T-helper 1 cell treated with Interleukin-12 subunit alpha and Interleukin-12 subunit beta and Interleukin-4 antibody, amounts not matched to agents 30 μg/mL and 1 μg/mL, for 36 hours (primary cell): ENCODE data around the gene PARD3.

Source experiments
- H3K27ac Mint-ChIP-seq: one replicate; pipeline ENCODE4 v1.8.0; 2021; ENCODE audit warnings: mild to moderate bottlenecking, mixed read lengths
- H3K27me3 Mint-ChIP-seq: one replicate; pipeline ENCODE4 v1.8.0; 2021; ENCODE audit warnings: low read depth, mixed read lengths
- H3K36me3 Mint-ChIP-seq: one replicate; pipeline ENCODE4 v1.8.0; 2021; ENCODE audit warnings: low read depth, mixed read lengths
- H3K4me1 Mint-ChIP-seq: one replicate; pipeline ENCODE4 v1.8.0; 2021; ENCODE audit warnings: low read depth, mixed read lengths
- H3K4me3 Mint-ChIP-seq: one replicate; pipeline ENCODE4 v1.8.0; 2021; ENCODE audit warnings: mild to moderate bottlenecking, moderate library complexity, mixed read lengths
- H3K9me3 Mint-ChIP-seq: one replicate; pipeline ENCODE4 v1.8.0; 2021; ENCODE audit warnings: mixed read lengths

Gene PARD3

GRCh38 chr10:34206935-34207268 lies 608.2 kb downstream of the PARD3 start:
- Mint-ChIP-seq H3K36me3 (no peaks in the 10 kb centered on the region), H3K27me3 (no peaks in the 10 kb centered on the region), H3K9me3 (no peaks in the 10 kb centered on the region), H3K27ac (no peak overlapping the region), H3K4me3 (no peak overlapping the region), H3K4me1 (peaks cover 1% of the 10 kb centered on the region)

- H3K27me3 Mint-ChIP-seq, result no peaks in the 10 kb centered on the region
- no peak overlapping the region for H3K27ac Mint-ChIP-seq
- H3K4me1 Mint-ChIP-seq, result peaks cover 1% of the 10 kb centered on the region
- H3K9me3 Mint-ChIP-seq, result no peaks in the 10 kb centered on the region
- no peak overlapping the region for H3K4me3 Mint-ChIP-seq
- H3K36me3 Mint-ChIP-seq, result no peaks in the 10 kb centered on the region
Measured at GRCh38 chr10:34206078-34206934, 608.8 kb downstream of the PARD3 start.

DNA sequence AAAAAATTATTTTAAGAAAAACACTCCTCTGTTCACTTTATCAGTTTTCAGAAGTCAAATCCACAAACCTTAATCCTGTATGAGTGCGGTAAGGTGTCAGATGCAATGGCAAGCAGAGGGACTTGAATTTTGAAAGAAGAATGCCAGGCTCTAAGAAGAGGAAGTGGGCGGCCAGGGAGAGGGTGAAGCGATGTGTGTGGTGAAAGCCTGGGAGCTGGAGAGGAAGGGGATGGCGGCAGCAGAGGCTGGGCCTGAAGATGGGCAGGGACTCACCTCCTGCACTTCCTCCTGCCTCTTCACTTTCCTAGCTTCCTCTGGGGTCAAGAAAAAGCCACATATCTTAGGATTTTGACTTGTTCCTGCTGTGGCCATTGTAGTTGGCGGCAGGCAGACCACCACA lies 609.6 kb downstream of the PARD3 start:
- Mint-ChIP-seq H3K27ac (no peak overlapping the region), H3K4me3 (no peak overlapping the region), H3K36me3 (no peaks in the 10 kb centered on the region), H3K27me3 (no peaks in the 10 kb centered on the region), H3K4me1 (no peaks in the 10 kb centered on the region), H3K9me3 (no peaks in the 10 kb centered on the region)

DNA sequence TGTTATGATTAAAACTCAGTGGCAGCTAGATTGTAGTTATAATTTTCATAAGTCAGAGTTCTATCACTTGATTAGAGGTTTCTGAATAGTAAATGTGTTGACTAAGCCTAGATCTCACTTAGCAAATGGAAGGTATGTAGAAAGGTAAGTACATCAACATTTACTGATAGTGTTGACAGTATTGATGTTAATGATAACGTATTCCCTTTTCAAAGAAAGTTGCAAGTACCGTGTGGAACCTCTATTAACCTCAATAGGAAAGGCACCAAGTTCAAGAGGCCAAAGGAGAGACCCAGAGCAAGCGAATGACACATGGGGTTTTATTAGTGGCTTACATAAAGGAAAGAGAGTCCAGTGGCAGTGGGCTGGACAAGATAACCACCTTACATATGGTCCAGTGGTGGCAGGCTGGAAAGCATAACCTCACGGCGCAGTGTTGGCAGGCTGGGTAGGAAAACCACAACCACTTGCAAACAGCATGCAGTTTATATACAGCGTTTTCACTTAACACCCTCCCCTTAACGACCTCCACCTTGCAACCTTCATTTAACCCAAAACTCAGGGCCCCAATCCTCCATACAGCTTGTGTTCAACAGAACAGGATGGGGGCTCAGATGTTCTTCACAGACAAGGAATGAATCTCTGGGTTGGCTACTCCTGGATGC lies 611.0 kb downstream of the PARD3 start:
- H3K36me3 Mint-ChIP-seq, result no peaks in the 10 kb centered on the region
- no peaks in the 10 kb centered on the region for H3K4me1 Mint-ChIP-seq
- no peak overlapping the region for H3K4me3 Mint-ChIP-seq
- H3K27ac Mint-ChIP-seq, result no peak overlapping the region
- H3K9me3 Mint-ChIP-seq, result no peaks in the 10 kb centered on the region
- H3K27me3 Mint-ChIP-seq, result no peaks in the 10 kb centered on the region

DNA sequence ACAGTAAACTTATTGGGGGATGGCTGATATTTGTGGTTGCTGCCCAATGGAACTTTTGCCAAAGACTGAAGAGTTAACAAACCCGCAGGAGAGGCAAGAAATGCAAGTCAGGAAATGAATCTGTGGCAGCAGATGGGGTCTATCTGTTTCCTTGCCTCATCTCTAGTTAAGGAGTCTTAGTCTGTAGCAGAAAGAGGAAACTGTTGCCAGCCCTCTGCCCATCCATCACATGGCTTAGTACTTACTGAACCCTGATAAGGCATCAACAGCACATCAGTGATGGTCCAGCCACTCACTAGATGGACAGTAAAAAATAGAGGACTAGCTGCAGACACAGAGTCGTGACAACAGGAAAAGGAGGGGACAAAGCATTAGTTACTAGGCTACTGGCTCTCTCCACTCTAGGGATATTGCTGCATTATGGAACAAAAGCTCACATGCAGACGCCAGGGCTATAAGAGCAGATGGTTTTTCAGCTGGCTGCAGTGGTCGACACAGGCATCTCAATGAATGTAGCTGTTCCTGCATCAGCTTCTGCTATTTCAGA lies 614.7 kb downstream of the PARD3 start:
- H3K4me1 Mint-ChIP-seq, result no peaks in the 10 kb centered on the region
- no peaks in the 10 kb centered on the region for H3K36me3 Mint-ChIP-seq
- H3K4me3 Mint-ChIP-seq, result no peak overlapping the region
- H3K9me3 Mint-ChIP-seq, result no peaks in the 10 kb centered on the region
- no peaks in the 10 kb centered on the region for H3K27me3 Mint-ChIP-seq
- H3K27ac Mint-ChIP-seq, result no peak overlapping the region

GRCh38 chr10:34198953-34199352 lies 616.1 kb downstream of the PARD3 start:
- Mint-ChIP-seq H3K27ac (no peak overlapping the region), H3K4me3 (no peak overlapping the region), H3K36me3 (no peaks in the 10 kb centered on the region), H3K9me3 (no peaks in the 10 kb centered on the region), H3K4me1 (no peaks in the 10 kb centered on the region), H3K27me3 (no peaks in the 10 kb centered on the region)

DNA sequence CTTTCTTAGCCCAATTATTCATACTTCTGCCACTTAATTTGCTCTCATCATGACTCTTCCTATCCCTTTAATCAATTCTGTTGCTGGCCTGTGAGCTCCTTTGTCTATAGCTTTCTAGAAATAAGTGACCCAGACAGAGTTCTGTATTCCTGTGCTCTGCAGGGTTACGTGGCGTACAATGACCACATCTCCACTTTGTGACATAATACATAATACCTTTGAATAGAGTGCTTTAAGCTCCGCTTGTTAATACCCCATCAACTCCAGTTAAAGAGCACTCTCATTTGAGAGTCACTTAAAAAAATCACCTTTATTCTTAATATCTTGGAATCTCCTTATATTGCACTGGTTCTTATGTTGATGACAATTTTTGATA lies 619.0 kb downstream of the PARD3 start:
- no peak overlapping the region for H3K27ac Mint-ChIP-seq
- H3K4me3 Mint-ChIP-seq, result no peak overlapping the region

GRCh38 chr10:34195364-34196057 lies 619.6 kb downstream of the PARD3 start:
- H3K27ac Mint-ChIP-seq, result no peak overlapping the region
- H3K36me3 Mint-ChIP-seq, result no peaks in the 10 kb centered on the region
- H3K4me1 Mint-ChIP-seq, result no peaks in the 10 kb centered on the region
- H3K9me3 Mint-ChIP-seq, result no peaks in the 10 kb centered on the region
- H3K27me3 Mint-ChIP-seq, result peaks cover 4% of the 10 kb centered on the region
- no peak overlapping the region for H3K4me3 Mint-ChIP-seq

More for the DNA sequence above, 619.0 kb downstream of the PARD3 start:
- peaks cover 4% of the 10 kb centered on the region for H3K27me3 Mint-ChIP-seq
- H3K36me3 Mint-ChIP-seq, result no peaks in the 10 kb centered on the region
- no peaks in the 10 kb centered on the region for H3K9me3 Mint-ChIP-seq
- no peaks in the 10 kb centered on the region for H3K4me1 Mint-ChIP-seq

DNA sequence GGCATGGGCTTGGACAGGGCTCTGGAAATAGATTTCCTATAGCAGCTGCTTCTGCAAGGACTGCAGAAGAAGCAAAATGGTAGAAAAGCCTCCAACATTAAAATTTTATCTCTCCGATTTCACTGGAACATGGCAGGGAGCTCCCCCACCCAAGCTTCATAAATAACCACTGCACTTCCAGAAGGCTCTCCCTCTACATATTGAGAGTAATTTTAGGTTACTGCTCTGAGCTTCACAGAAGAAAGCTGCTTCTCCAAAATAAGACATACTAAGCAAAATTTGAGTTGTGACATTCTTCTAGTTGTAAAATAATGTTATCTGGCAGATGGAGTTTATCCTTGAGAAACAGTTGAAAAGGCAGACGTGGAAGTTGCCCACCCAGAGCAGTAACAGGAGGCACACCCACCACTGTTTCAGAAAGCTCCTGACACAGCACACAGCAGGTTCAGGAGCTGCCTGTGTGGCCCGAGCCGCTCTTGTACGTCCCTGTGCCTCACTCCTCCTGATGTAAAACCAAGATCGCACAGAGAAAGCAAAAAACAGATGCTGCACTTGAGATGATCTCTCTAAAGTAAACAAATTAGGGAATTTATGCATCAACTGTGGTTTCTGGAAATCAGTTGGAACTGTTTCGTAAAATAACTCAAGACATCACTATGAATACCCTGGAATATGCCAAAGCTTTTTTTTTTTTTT lies 621.0 kb downstream of the PARD3 start:
- Mint-ChIP-seq H3K36me3 (no peaks in the 10 kb centered on the region), H3K27me3 (peaks cover 4% of the 10 kb centered on the region), H3K9me3 (no peaks in the 10 kb centered on the region), H3K4me3 (no peak overlapping the region), H3K4me1 (no peaks in the 10 kb centered on the region), H3K27ac (no peak overlapping the region)

GRCh38 chr10:34192646-34193045 lies 622.5 kb downstream of the PARD3 start:
- peaks cover 4% of the 10 kb centered on the region for H3K27me3 Mint-ChIP-seq
- no peaks in the 10 kb centered on the region for H3K9me3 Mint-ChIP-seq
- H3K4me3 Mint-ChIP-seq, result no peak overlapping the region
- H3K27ac Mint-ChIP-seq, result no peak overlapping the region
- H3K4me1 Mint-ChIP-seq, result no peaks in the 10 kb centered on the region
- H3K36me3 Mint-ChIP-seq, result no peaks in the 10 kb centered on the region

DNA sequence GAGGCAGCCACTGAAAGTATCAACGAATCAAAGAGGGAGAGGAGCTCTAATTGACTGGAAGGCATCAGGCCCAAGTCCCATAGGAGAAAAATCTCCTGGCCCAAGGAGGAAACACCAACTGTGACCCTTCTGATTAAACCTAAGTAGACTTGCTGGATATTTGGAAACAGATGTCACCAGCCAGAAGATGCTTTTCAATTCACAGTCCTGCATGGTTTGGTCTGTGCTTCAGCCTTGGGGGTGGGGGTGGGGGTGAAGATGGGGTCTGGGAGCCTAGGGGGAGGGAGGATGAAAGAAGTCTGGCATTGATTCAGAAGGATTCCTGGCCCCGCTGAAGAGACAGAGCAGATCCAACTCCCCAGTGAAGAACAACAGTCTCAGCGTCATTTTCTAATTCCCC lies 623.7 kb downstream of the PARD3 start:
- H3K36me3 Mint-ChIP-seq, result no peaks in the 10 kb centered on the region
- H3K27ac Mint-ChIP-seq, result no peak overlapping the region
- H3K4me1 Mint-ChIP-seq, result no peaks in the 10 kb centered on the region
- H3K9me3 Mint-ChIP-seq, result no peaks in the 10 kb centered on the region
- no peak overlapping the region for H3K4me3 Mint-ChIP-seq
- peaks cover 4% of the 10 kb centered on the region for H3K27me3 Mint-ChIP-seq

- Mint-ChIP-seq H3K27ac (no peak overlapping the region), H3K4me1 (no peaks in the 10 kb centered on the region), H3K27me3 (peaks cover 4% of the 10 kb centered on the region), H3K9me3 (no peaks in the 10 kb centered on the region), H3K36me3 (no peaks in the 10 kb centered on the region), H3K4me3 (no peak overlapping the region)
Measured at GRCh38 chr10:34190580-34190979, 624.5 kb downstream of the PARD3 start.

DNA sequence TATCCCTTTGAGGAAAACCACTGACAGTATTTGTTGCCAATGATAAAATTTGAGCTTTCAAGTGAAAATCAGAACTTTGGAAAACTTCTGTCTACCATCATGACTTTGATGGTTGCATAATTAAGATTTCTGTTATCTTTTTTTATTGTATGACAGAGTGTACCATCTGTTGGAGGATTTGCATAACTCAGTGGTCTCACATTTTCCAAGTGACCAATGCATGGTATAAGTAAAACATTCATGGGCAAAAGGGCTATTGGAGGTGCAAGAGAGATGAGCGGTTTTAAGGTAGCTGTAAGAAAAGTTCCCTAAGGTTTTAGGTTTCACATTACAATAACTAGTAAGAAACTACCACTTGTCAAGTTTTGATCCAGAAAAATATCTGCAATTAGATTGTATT lies 625.3 kb downstream of the PARD3 start:
- H3K27me3 Mint-ChIP-seq, result peaks cover 4% of the 10 kb centered on the region
- no peak overlapping the region for H3K4me3 Mint-ChIP-seq
- no peak overlapping the region for H3K27ac Mint-ChIP-seq
- H3K36me3 Mint-ChIP-seq, result no peaks in the 10 kb centered on the region
- H3K4me1 Mint-ChIP-seq, result no peaks in the 10 kb centered on the region
- no peaks in the 10 kb centered on the region for H3K9me3 Mint-ChIP-seq

DNA sequence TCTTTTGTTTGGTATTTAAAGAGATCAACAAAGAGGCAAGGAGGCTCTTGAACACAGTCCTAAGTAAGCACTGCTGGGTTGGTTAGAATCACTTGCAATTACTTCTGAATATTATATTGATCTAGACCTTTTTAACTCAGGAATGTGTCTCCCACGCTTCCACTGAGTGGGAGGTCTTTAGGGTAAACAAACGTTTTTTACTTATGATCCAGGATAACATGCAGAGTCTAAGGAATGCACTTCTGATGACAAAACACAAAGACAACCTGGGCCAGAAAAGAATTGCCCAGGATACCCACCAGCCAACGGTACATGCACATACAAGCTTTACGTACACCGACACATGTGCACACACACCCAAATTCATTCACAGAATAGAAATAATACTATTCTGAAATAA lies 626.9 kb downstream of the PARD3 start:
- Mint-ChIP-seq H3K4me1 (no peaks in the 10 kb centered on the region), H3K4me3 (no peak overlapping the region), H3K27ac (no peak overlapping the region), H3K9me3 (no peaks in the 10 kb centered on the region), H3K27me3 (peaks cover 4% of the 10 kb centered on the region), H3K36me3 (no peaks in the 10 kb centered on the region)
